Measurements from ENCODE around the gene CNTN4.

CNTN4 gene

GRCh38 chr3:2870724-2871333 lies 772.2 kb downstream of the CNTN4 start:
- no peaks in the 10 kb centered on the region for H3K27me3 ChIP-seq (ENCODE audit: insufficient read depth, poor library complexity, severe bottlenecking)
- H3K27ac ChIP-seq (replicated peaks): no peak overlapping the region
- TF ChIP-seq POLR2AphosphoS5 (IDR thresholded peaks at IDR 0.05; ENCODE audit: low read depth) (no peak), REST (IDR thresholded peaks at IDR 0.05; ENCODE audit: insufficient replicate concordance, low read depth) (no peak), SPI1 (IDR thresholded peaks at IDR 0.05; ENCODE audit: borderline replicate concordance, low read depth) (no peak), CTCF (IDR thresholded peaks at IDR 0.05; ENCODE audit: insufficient read depth, low read length) (no peak), GABPA (IDR thresholded peaks at IDR 0.05; ENCODE audit: low read depth) (no peak)
- no peak for DNase-seq (ENCODE audit: low read depth in 1 of 2, low spot score in 1 of 2)
- no peak overlapping the region for H3K4me3 ChIP-seq (replicated peaks; ENCODE audit: insufficient read depth, low read length)

GRCh38 chr3:2872884-2873283 lies 774.2 kb downstream of the CNTN4 start:
- no peak for DNase-seq (ENCODE audit: low read depth in 1 of 2, low spot score in 1 of 2)
- H3K27ac ChIP-seq (replicated peaks): no peak overlapping the region
- H3K4me3 ChIP-seq (replicated peaks; ENCODE audit: insufficient read depth, low read length): no peak overlapping the region
- H3K27me3 ChIP-seq (ENCODE audit: insufficient read depth, poor library complexity, severe bottlenecking): no peaks in the 10 kb centered on the region
- TF ChIP-seq CTCF (IDR thresholded peaks at IDR 0.05; ENCODE audit: insufficient read depth, low read length) (no peak), GABPA (IDR thresholded peaks at IDR 0.05; ENCODE audit: low read depth) (no peak), POLR2AphosphoS5 (IDR thresholded peaks at IDR 0.05; ENCODE audit: low read depth) (no peak), SPI1 (IDR thresholded peaks at IDR 0.05; ENCODE audit: borderline replicate concordance, low read depth) (no peak), REST (IDR thresholded peaks at IDR 0.05; ENCODE audit: insufficient replicate concordance, low read depth) (no peak)

- TF ChIP-seq GABPA (IDR thresholded peaks at IDR 0.05; ENCODE audit: low read depth) (no peak), REST (IDR thresholded peaks at IDR 0.05; ENCODE audit: insufficient replicate concordance, low read depth) (no peak), CTCF (IDR thresholded peaks at IDR 0.05; ENCODE audit: insufficient read depth, low read length) (no peak), SPI1 (IDR thresholded peaks at IDR 0.05; ENCODE audit: borderline replicate concordance, low read depth) (no peak), POLR2AphosphoS5 (IDR thresholded peaks at IDR 0.05; ENCODE audit: low read depth) (no peak)
- Histone ChIP-seq H3K27me3 (ENCODE audit: insufficient read depth, poor library complexity, severe bottlenecking) (no peaks in the 10 kb centered on the region), H3K4me3 (replicated peaks; ENCODE audit: insufficient read depth, low read length) (no peak overlapping the region), H3K27ac (replicated peaks) (no peak overlapping the region)
- no peak for DNase-seq (ENCODE audit: low read depth in 1 of 2, low spot score in 1 of 2)
Measured at GRCh38 chr3:2873986-2874385, 775.3 kb downstream of the CNTN4 start.
